Hematopoietic multipotent progenitor cell (in vitro differentiated cells): Measurements from ENCODE around the gene TMEM54. TPM values are rescaled to one million over a fixed set of nuclear protein-coding genes. Genes with fewer than 3 reads are reported as not detected.

Experiments
- DNase-seq, 3 donors: peaks; one replicate each; pipeline ENCODE4 v3.0.0-alpha.2; 2011 to 2015; ENCODE audit warnings: low read depth in 2 of 3, low spot score in 2 of 3
- total RNA-seq: library from RNA; depleted of rRNA; stranded (reverse); fragments of >200 nt; gene quantifications from one replicate; pipeline ENCODE4 v1.2.3, GENCODE V29; 2012

Gene TMEM54
- total RNA-seq, 1 donor = under 0.01 TPM

GRCh38 chr1:32895325-32896215, 5.6 kb downstream of the TMEM54 start:
- DNase-seq = no peak

- no peak for DNase-seq
Measured at GRCh38 chr1:32894681-32895080, 6.5 kb downstream of the TMEM54 start.

- no peak for DNase-seq
Measured at GRCh38 chr1:32894019-32894600, 7.1 kb downstream of the TMEM54 start.

- DNase-seq = no peak
Measured at GRCh38 chr1:32893198-32894018, 7.8 kb downstream of the TMEM54 start.

- DNase-seq = peak in 2 of 3 donors; percentile 64 to 69
Measured at GRCh38 chr1:32892368-32893197, 8.6 kb downstream of the TMEM54 start.

GRCh38 chr1:32891630-32892029, 9.6 kb downstream of the TMEM54 start:
- no peak for DNase-seq

- DNase-seq = no peak
Measured at GRCh38 chr1:32891241-32891570, 10.0 kb downstream of the TMEM54 start.

GRCh38 chr1:32890516-32891240, 10.5 kb downstream of the TMEM54 start:
- no peak for DNase-seq

- DNase-seq = no peak
Measured at GRCh38 chr1:32889731-32890278, 11.4 kb downstream of the TMEM54 start.

GRCh38 chr1:32888677-32889420, 12.3 kb downstream of the TMEM54 start:
- DNase-seq = no peak

- no peak for DNase-seq
Measured at GRCh38 chr1:32888134-32888533, 13.1 kb downstream of the TMEM54 start.

GRCh38 chr1:32887623-32888022, 13.6 kb downstream of the TMEM54 start:
- DNase-seq = no peak

- no peak for DNase-seq
Measured at GRCh38 chr1:32886828-32887414, 14.3 kb downstream of the TMEM54 start.

GRCh38 chr1:32886004-32886827, 15.0 kb downstream of the TMEM54 start, which contains the start of gene HPCA:
Gene HPCA (plus strand): TSS chr1:32886491. CDS start chr1:32888899, 2,408 bp downstream.
- DNase-seq = peak in 2 of 3 donors; percentile 75 to 79

GRCh38 chr1:32885676-32886003, 15.5 kb downstream of the TMEM54 start:
- DNase-seq = no peak

GRCh38 chr1:32884726-32885125, 16.5 kb downstream of the TMEM54 start:
- DNase-seq = no peak

GRCh38 chr1:32884032-32884372, 17.2 kb downstream of the TMEM54 start:
- DNase-seq = no peak
